HG02981 (cell line): ENCODE data around the gene FZD1.

Experiments used
- ATAC-seq: cut with Tn5 transposase; IDR thresholded peaks from one replicate; pipeline ENCODE4 v1.9.1; 2021; ENCODE audit warnings: mild to moderate bottlenecking, moderate library complexity; ENCODE audit not compliant: unreplicated experiment

The FZD1 gene

GRCh38 chr7:91264046-91264923, at the start of gene FZD1:
TSS of gene FZD1 (plus strand) at chr7:91264433. CDS start at chr7:91264881, 448 bp downstream.
- ATAC-seq: peak; percentile 88

GRCh38 chr7:91226411-91226810, 37.8 kb upstream of the FZD1 start:
- ATAC-seq: no peak

- no peak for ATAC-seq
Observed at GRCh38 chr7:91228327-91228726, 35.9 kb upstream of the FZD1 start.

GRCh38 chr7:91228927-91229558, 35.2 kb upstream of the FZD1 start:
- ATAC-seq: no peak

GRCh38 chr7:91230100-91230499, 34.1 kb upstream of the FZD1 start:
- ATAC-seq: no peak

- no peak for ATAC-seq
Observed at GRCh38 chr7:91230503-91230902, 33.7 kb upstream of the FZD1 start.

- ATAC-seq: no peak
Observed at GRCh38 chr7:91233212-91233611, 31.0 kb upstream of the FZD1 start.

- ATAC-seq: no peak
Observed at GRCh38 chr7:91235211-91235832, 28.9 kb upstream of the FZD1 start.

- ATAC-seq: no peak
Observed at GRCh38 chr7:91239171-91239604, 25.0 kb upstream of the FZD1 start.

- no peak for ATAC-seq
Observed at GRCh38 chr7:91239772-91240171, 24.5 kb upstream of the FZD1 start.

GRCh38 chr7:91240376-91240941, 23.8 kb upstream of the FZD1 start:
- no peak for ATAC-seq

- ATAC-seq: no peak
Observed at GRCh38 chr7:91242097-91242844, 22.0 kb upstream of the FZD1 start.

- no peak for ATAC-seq
Observed at GRCh38 chr7:91243591-91244301, 20.5 kb upstream of the FZD1 start.

GRCh38 chr7:91247500-91247899, 16.7 kb upstream of the FZD1 start:
- ATAC-seq: no peak

GRCh38 chr7:91248996-91249395, 15.2 kb upstream of the FZD1 start:
- no peak for ATAC-seq

GRCh38 chr7:91249506-91250233, 14.6 kb upstream of the FZD1 start:
- no peak for ATAC-seq

- no peak for ATAC-seq
Observed at GRCh38 chr7:91250706-91251105, 13.5 kb upstream of the FZD1 start.

GRCh38 chr7:91251877-91252276, 12.4 kb upstream of the FZD1 start:
- ATAC-seq: no peak

- no peak for ATAC-seq
Observed at GRCh38 chr7:91263384-91264045, 718 bp upstream of the FZD1 start.
